IMR-90 (cell line): ENCODE measurements around the gene ALX4.

ENCODE experiments used
- CTCF ChIP-seq: conservative IDR thresholded peaks from 2 replicates; pipeline ENCODE4 v1.5.1; 2012; ENCODE audit warnings: mild to moderate bottlenecking, low read depth, low read length, improper control_type of control experiment
- MAZ ChIP-seq: IDR thresholded peaks from 2 replicates; pipeline ENCODE4 v1.6.1; 2012; ENCODE audit warnings: low read depth, mild to moderate bottlenecking, low read length, improper control_type of control experiment, moderate library complexity, borderline replicate concordance
- POLR2A ChIP-seq: IDR thresholded peaks from 2 replicates; pipeline ENCODE4 v1.6.1; 2012; ENCODE audit warnings: mild to moderate bottlenecking, low read depth, low read length

GRCh38 chr11:44263738-44264437 is 46.1 kb downstream of the ALX4 start:
- TF ChIP-seq MAZ: no peak
- no peak for TF ChIP-seq CTCF
- no peak for TF ChIP-seq POLR2A
